22Rv1 (cell line): Measurements from ENCODE around the gene ANGPTL7.

ENCODE experiments used
- ZFX ChIP-seq: fragments of 450-650 bp; IDR thresholded peaks from 2 replicates; pipeline ENCODE4 v1.6.1; 2017; ENCODE audit warnings: antibody characterized with exemption, borderline replicate concordance
- TF ChIP-seq, protein P1 (sequence below): fragments of 450-650 bp; IDR thresholded peaks from 2 replicates; pipeline ENCODE4 v1.5.1; 2017; ENCODE audit warnings: mild to moderate bottlenecking

DNA sequence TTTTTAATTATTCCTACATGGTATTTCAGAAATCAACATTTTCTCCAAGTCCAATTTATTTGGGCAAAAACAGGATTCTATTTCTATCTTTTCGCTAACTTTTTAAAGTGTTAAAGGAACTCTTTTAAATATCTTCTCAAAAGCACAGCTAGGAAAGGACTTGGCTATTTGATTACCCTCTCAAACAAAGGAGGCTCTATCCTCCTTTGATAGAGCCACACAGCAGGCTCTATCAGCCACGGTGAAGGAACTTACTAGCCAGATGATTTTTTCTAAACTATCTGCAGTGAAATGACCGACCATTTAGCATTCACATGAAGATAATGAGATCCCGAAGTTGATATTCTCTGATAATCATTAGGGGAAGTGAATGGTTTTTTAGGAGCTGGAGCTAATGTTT, 9.1 kb downstream of the ANGPTL7 start:
- TF ChIP-seq, protein P1, sequence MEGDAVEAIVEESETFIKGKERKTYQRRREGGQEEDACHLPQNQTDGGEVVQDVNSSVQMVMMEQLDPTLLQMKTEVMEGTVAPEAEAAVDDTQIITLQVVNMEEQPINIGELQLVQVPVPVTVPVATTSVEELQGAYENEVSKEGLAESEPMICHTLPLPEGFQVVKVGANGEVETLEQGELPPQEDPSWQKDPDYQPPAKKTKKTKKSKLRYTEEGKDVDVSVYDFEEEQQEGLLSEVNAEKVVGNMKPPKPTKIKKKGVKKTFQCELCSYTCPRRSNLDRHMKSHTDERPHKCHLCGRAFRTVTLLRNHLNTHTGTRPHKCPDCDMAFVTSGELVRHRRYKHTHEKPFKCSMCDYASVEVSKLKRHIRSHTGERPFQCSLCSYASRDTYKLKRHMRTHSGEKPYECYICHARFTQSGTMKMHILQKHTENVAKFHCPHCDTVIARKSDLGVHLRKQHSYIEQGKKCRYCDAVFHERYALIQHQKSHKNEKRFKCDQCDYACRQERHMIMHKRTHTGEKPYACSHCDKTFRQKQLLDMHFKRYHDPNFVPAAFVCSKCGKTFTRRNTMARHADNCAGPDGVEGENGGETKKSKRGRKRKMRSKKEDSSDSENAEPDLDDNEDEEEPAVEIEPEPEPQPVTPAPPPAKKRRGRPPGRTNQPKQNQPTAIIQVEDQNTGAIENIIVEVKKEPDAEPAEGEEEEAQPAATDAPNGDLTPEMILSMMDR = no peak
- TF ChIP-seq ZFX = no peak
